Loucy (cell line): ENCODE measurements around the gene KLHL14.
"Not testable (repeated sequence)": the region's sequence is repeated elsewhere in the genome, so short reads cannot be mapped to it uniquely, and the experiment has no call there.

Experiments used
- EZH2phosphoT487 ChIP-seq: fragments of 200-600 bp; IDR thresholded peaks from 2 replicates; pipeline ENCODE4 v1.6.1; 2018; ENCODE audit warnings: antibody characterized with exemption, mild to moderate bottlenecking, moderate library complexity, borderline replicate concordance
- TF ChIP-seq, protein P1 (sequence below): fragments of 200-600 bp; sonication (generic); conservative IDR thresholded peaks from 2 replicates; pipeline ENCODE4 v1.5.1; 2014; ENCODE audit warnings: mild to moderate bottlenecking, antibody characterized with exemption, low read length

DNA sequence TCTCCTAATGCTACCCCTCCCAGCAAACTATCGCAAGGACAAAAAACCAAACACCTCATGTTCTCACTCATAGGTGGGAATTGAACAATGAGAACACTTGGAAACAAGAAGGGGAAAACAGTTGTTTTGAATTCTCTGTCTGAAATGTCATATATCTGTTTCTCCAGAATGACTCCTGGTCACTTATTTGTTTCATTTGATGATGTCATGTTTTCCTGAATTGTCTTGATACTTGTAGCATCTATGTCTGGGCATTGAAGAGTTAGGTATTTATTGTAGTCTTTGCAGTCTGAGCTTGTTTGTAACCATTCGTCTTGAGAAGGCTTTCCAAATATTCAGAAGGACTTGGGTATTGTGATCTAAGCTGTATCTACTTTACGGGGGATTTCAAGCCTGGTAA, 118.3 kb downstream of the KLHL14 start:
- TF ChIP-seq, protein P1, sequence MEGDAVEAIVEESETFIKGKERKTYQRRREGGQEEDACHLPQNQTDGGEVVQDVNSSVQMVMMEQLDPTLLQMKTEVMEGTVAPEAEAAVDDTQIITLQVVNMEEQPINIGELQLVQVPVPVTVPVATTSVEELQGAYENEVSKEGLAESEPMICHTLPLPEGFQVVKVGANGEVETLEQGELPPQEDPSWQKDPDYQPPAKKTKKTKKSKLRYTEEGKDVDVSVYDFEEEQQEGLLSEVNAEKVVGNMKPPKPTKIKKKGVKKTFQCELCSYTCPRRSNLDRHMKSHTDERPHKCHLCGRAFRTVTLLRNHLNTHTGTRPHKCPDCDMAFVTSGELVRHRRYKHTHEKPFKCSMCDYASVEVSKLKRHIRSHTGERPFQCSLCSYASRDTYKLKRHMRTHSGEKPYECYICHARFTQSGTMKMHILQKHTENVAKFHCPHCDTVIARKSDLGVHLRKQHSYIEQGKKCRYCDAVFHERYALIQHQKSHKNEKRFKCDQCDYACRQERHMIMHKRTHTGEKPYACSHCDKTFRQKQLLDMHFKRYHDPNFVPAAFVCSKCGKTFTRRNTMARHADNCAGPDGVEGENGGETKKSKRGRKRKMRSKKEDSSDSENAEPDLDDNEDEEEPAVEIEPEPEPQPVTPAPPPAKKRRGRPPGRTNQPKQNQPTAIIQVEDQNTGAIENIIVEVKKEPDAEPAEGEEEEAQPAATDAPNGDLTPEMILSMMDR, result not testable (repeated sequence)
- not testable (repeated sequence) for TF ChIP-seq EZH2phosphoT487
